Activated CD4-positive, alpha-beta T cell treated with anti-CD3 and anti-CD28 coated beads, Interleukin-10, Interleukin-2, amounts not matched to agents 100 ng/mL and 50 ng/mL, durations not matched to agents 16 hours and 8 hours (primary cell): Measurements from ENCODE around the gene PLCG1.

ENCODE experiments used
- DNase-seq: peaks from one replicate; pipeline ENCODE4 v3.0.0-alpha.2; 2020

The PLCG1 gene

GRCh38 chr20:41182296-41183212 lies 45.2 kb downstream of the PLCG1 start:
- DNase-seq = no peak

- no peak for DNase-seq
Observed at GRCh38 chr20:41183391-41183790, 46.0 kb downstream of the PLCG1 start.

GRCh38 chr20:41183831-41184230 lies 46.5 kb downstream of the PLCG1 start:
- DNase-seq = no peak

- DNase-seq = no peak
Observed at GRCh38 chr20:41185013-41185757, 47.8 kb downstream of the PLCG1 start.

GRCh38 chr20:41187668-41188067 lies 50.3 kb downstream of the PLCG1 start:
- no peak for DNase-seq

GRCh38 chr20:41191562-41192500 lies 54.5 kb downstream of the PLCG1 start:
- no peak for DNase-seq

GRCh38 chr20:41192575-41192974 lies 55.2 kb downstream of the PLCG1 start:
- DNase-seq = no peak

GRCh38 chr20:41196653-41197225 lies 59.4 kb downstream of the PLCG1 start:
- DNase-seq = no peak

GRCh38 chr20:41198443-41198842 lies 61.1 kb downstream of the PLCG1 start:
- no peak for DNase-seq

GRCh38 chr20:41200446-41201202 lies 63.3 kb downstream of the PLCG1 start:
- DNase-seq = no peak

- DNase-seq = no peak
Observed at GRCh38 chr20:41201760-41202159, 64.4 kb downstream of the PLCG1 start.

- no peak for DNase-seq
Observed at GRCh38 chr20:41202426-41202825, 65.1 kb downstream of the PLCG1 start.

GRCh38 chr20:41203660-41204059 lies 66.3 kb downstream of the PLCG1 start:
- no peak for DNase-seq

GRCh38 chr20:41204304-41205265 lies 67.2 kb downstream of the PLCG1 start:
- DNase-seq = no peak

- DNase-seq = no peak
Observed at GRCh38 chr20:41205313-41205712, 68.0 kb downstream of the PLCG1 start.

- no peak for DNase-seq
Observed at GRCh38 chr20:41213150-41213820, 75.9 kb downstream of the PLCG1 start.

- DNase-seq = no peak
Observed at GRCh38 chr20:41214202-41214601, 76.9 kb downstream of the PLCG1 start.

- DNase-seq = no peak
Observed at GRCh38 chr20:41214666-41215065, 77.3 kb downstream of the PLCG1 start.

GRCh38 chr20:41217422-41217821 lies 80.1 kb downstream of the PLCG1 start:
- no peak for DNase-seq

GRCh38 chr20:41218466-41218865 lies 81.1 kb downstream of the PLCG1 start:
- no peak for DNase-seq
